ENCODE data around the gene KIRREL2.
"Not testable (repeated sequence)": the region's sequence is repeated elsewhere in the genome, so short reads cannot be mapped to it uniquely, and the experiment has no call there.

KIRREL2 gene

DNA sequence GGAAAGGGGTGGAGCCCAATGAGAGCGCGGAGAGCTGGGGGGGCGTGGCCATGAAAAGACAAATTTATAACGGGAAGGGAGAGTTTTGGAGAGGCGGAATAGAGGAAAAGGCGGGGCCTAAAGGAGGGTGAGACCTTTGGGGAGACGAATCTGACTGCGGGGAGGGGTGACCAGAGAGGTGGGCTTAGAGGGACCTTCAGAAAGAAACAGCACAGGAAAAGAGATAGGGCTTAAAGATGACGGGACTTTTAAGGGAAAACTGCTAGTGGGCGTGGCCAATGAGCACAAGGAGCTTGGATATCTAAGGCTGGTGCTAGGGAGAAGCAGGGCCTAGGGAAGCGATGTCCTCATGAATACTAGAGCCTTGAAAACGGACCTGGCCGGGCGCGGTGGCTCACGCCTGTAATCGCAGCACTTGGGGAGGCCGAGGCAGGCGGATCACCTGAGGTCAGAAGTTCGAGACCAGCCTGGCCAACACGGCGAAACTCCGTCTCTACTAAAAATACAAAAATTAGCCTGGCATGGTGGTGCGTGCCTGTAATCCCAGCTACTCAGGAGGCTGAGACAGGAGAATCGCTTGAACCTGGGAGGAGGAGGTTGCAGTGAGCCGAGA lies 13.5 kb downstream of the KIRREL2 start:
- FAIRE-seq: not testable (repeated sequence)

GRCh38 chr19:35870798-35871197 lies 14.1 kb downstream of the KIRREL2 start:
- FAIRE-seq: no peak

DNA sequence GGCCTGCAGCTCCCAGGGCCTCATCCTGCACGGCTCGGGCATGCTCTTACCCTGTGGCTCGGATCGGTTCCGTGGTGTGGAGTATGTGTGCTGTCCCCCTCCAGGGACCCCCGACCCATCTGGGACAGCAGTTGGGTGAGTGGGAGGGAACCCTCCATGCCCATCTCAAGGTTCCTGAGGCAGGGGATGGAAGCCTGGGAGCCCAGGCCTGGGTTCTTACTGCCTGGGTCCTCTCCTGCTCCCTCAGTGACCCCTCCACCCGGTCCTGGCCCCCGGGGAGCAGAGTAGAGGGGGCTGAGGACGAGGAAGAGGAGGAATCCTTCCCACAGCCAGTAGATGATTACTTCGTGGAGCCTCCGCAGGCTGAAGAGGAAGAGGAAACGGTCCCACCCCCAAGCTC lies 14.9 kb downstream of the KIRREL2 start:
- no peak for FAIRE-seq

DNA sequence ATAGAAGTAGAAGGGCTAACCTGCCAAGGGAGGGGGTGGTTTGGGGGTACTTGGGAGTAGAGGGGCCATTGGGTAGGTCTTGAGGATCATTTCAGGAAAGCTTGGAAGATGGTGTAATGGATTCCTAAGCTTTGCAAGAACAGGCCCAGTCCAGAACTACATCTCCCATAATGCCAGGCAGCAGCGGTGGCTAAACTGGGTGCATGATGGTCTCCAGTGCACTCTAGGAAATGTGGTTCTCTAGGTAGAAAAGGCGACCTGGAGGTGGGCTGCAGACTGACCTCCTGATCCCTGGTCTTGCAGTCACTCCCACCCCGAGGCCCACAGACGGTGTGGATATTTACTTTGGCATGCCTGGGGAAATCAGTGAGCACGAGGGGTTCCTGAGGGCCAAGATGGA lies 15.5 kb downstream of the KIRREL2 start:
- no peak for FAIRE-seq

DNA sequence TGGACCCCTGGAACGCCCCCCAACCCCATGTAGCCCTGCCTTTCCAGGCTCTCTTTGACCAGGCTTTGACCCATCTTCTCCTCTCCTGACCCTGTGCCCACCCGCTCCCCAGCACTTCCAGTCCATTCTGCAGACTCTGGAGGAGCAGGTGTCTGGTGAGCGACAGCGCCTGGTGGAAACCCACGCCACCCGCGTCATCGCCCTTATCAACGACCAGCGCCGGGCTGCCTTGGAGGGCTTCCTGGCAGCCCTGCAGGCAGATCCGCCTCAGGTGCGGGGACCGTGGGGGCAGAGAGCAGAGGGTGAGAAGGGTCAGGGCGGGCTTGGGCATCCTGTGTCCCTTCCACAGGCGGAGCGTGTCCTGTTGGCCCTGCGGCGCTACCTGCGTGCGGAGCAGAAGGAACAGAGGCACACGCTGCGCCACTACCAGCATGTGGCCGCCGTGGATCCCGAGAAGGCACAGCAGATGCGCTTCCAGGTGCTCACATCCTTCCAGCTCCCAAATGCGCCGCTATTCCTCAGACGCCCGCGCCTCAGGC lies 17.8 kb downstream of the KIRREL2 start:
- no peak for FAIRE-seq

- FAIRE-seq: no peak
Measured at GRCh38 chr19:35879068-35879467, 22.4 kb downstream of the KIRREL2 start.

DNA sequence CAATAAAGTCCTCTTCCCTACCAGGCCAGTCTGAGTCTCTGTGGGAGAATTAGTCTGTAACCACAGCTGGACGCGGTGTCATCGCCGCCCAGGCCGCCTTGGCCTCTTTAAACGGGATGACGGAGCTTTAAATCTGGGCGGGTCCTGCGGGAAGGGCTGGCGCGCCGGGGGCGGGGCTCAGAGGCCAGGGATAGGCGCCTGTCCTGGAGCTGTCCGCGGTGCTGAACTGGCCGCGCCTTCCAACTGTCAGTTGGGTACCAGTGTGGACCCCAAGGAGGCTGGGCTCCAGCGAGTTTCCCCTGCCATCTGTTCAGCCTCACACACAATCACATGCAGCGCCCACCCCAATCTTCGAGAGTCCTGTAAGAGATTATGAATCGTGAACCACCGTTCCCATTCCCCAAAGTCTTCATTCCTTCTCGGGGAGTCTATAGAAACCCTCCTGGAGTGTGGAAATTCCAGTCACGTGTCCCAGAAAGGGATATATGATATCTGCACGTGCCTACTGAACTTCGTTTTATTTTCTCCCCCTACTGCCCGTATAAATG lies 23.1 kb downstream of the KIRREL2 start:
- FAIRE-seq: no peak

GRCh38 chr19:35882114-35882832 lies 25.6 kb downstream of the KIRREL2 start:
- FAIRE-seq: peak; percentile 99

DNA sequence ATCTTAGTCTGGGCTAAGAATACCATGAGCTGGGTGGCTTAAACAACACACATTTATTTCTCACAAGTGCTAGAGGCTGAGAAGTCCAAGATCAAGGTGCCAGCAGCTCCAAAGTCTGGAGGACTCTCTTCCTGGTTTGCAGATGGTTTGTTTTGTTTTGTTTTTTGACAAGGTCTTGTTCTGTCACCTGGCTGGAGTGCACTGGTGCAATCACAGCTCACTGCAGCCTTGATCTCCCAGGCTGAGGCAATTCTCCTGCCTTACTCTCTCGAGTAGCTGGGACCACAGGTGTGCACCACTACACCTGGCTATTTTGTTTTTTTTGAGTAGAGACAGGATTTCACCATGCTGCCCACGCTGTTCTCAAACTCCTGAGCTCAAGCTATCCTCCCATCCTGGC lies 27.2 kb downstream of the KIRREL2 start:
- no peak for FAIRE-seq

GRCh38 chr19:35885225-35885738 lies 28.6 kb downstream of the KIRREL2 start:
- FAIRE-seq: no peak

- FAIRE-seq: no peak
Measured at GRCh38 chr19:35885904-35886303, 29.2 kb downstream of the KIRREL2 start.

GRCh38 chr19:35887197-35887596 lies 30.5 kb downstream of the KIRREL2 start:
- no peak for FAIRE-seq

- no peak for FAIRE-seq
Measured at GRCh38 chr19:35888398-35888797, 31.7 kb downstream of the KIRREL2 start.

DNA sequence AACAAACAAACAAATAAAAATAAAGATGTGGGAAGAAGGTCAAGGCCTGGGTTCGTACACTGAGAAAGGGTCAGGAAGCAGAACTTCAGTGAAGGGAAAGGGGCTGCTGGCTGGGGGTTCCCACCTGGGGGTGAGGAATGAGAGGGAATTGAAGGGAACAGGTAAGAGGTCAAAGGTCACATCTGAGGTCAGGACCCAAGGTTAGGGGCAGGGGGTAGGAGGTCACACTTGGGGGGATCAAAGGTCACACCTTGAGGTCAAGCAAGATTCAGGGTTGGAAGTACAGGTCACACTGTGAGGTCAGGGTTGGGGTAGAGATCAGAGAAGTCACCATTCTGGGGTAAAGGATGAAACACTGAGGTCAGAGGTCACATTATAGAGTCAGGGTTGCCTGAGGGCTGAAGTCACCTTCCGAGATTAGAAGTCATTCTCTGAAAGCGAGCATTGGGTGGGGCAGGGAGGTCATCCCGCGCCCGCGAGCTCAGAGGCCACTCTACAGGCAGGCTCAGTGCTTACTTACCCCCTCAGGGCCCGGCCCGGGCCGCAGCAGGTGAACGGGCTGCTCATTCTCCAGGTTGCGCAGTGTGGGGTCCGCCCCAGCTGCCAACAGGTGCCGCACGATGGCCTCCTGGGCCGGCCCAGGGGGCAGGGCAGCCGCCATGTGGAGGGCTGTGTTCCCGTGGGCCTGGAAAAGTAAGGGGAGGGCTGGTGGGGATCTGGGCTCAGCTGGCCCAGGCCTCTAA lies 32.8 kb downstream of the KIRREL2 start:
- no peak for FAIRE-seq

- FAIRE-seq: no peak
Measured at GRCh38 chr19:35890113-35890650, 33.5 kb downstream of the KIRREL2 start.

DNA sequence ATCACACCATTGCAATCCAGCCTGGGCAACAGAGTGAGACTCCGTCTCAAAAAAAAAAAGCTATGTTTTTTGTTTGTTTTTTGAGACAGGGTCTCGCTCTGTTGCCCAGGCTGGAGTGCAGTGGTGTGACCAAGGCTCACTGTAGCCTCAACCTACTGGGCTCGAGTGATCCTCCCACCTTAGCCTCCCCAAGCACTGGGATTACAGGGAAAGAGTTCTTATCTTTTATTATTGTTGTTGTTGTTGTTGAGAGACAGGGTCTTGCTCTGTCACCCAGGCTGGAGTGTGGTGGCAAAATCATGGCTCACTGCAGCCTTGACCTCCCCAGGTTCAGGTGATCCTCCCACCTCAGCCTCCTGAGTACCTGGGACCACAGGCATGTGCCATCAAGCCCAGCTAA lies 35.1 kb downstream of the KIRREL2 start:
- FAIRE-seq: not testable (repeated sequence)

GRCh38 chr19:35894342-35894741 lies 37.6 kb downstream of the KIRREL2 start:
- no peak for FAIRE-seq

DNA sequence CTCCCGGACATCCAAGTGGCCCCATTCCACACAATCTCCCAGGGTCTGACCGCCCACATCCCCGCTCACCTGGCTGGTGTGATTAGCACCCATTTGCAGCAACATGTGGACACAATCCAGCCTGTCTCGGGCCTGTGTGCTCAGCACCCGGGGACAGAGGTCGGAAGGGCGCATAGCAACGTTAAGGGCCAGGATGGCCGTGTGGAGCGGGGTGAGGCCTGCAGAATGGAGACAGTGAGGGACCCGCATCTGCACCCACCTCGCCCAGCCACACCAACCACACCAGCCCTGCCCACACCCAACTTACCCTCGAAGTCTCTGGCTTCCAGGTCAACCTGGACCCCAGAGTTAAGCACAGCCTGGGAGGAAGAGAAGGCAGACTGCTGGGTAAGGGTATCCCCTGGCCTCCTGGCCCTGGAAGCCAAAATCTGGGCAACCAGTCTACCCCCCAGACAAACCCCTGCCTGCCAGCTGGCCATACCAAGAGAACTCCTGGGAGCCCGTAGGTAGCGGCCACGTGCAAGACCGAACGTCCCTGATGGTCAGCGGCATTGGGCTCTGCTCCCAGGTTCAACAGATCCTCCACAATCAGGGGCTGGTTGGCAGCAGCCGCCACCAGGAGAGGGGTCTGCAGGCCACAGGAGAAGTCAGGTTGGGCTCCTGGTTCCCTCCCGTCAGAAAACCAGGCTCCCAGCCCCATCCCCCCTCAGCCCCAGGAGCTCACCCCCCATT lies 39.4 kb downstream of the KIRREL2 start:
- FAIRE-seq: no peak

DNA sequence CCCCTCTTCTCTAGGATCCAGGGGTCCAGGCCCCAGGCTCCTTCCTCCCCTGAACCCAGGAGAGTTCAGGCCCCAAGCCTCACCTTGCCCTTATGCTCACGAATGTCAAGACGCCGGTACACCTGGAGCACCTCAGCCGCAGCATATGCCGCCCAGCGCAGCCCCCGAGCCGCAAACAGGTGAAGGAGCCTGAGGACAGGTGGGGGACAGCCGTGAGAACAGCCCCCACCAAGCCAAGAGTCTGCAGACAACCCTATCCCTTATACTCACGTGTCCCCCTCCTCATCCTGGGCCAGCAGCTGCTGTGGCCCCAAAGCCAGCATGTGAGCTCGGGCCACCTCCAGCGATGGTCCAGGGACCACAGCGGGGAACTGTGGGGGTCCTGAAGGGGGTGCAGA lies 39.9 kb downstream of the KIRREL2 start:
- no peak for FAIRE-seq

DNA sequence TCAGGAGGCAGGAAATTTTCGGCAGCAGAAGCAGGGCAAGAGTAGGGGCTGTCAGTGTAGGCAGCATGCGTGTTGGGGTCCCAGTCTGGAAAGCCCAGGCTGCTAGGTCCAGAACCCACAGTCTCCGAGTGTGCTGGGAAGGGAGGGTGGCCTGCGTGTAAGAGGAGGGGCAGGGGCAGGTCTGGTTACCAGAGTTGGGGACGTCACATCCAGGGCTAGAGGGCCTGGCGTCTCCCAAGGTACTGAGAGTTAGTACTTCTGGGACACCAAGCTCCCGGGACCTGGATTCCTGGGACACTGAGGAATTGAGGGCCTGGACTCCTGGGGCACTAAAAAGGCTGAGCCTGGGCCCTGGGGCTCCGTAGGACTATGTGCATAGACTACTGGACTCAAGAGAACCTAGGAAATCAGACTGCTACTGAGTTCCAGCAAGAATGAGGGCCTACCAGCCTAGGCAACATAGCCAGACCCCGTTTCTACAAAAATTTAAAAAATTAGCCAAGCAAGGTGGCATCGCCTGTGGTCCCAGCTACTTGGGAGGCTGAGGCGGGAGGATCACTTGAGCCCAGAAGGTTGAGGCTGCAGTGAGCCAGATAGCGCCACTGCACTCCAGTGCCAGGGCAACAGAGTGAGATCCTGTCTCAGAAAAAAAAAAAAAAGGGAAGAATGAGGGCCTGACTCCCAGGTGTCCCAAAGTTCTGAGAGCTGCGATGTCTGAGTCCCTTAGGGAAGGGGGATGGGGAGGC lies 41.2 kb downstream of the KIRREL2 start:
- no peak for FAIRE-seq

- no peak for FAIRE-seq
Measured at GRCh38 chr19:35898499-35898809, 41.7 kb downstream of the KIRREL2 start.

Measured in A204.1 (cell line).